Hepatocyte (in vitro differentiated cells): ENCODE measurements around the gene CST7.

Source experiments
- CTCF ChIP-seq: fragments of 200-600 bp; sonication (generic); IDR thresholded peaks from 2 replicates; pipeline ENCODE4 v1.5.1; 2016; ENCODE audit warnings: antibody characterized with exemption, mild to moderate bottlenecking; ENCODE audit not compliant: poor library complexity
- EZH2 ChIP-seq: fragments of 200-600 bp; sonication (generic); IDR thresholded peaks from 2 replicates; pipeline ENCODE4 v1.6.1; 2016; ENCODE audit warnings: antibody characterized with exemption, mild to moderate bottlenecking, borderline replicate concordance
- EZH2phosphoT487 ChIP-seq: fragments of 200-600 bp; sonication (generic); IDR thresholded peaks from one replicate; pipeline ENCODE4 v1.6.1; 2018; ENCODE audit warnings: antibody characterized with exemption, mild to moderate bottlenecking, low read depth, moderate library complexity; ENCODE audit not compliant: unreplicated experiment, severe bottlenecking

GRCh38 chr20:25003002-25003401 lies 53.9 kb downstream of the CST7 start:
- TF ChIP-seq CTCF (no peak), EZH2 (no peak), EZH2phosphoT487 (no peak)
